Tibial nerve (tissue), 3 donors: ENCODE results near the gene CENPF.

ENCODE experiments used
- POLR2A ChIP-seq, 2 donors: fragments of 450-650 bp; IDR thresholded peaks; one replicate each; pipeline ENCODE4 v1.6.1; 2017; ENCODE audit warnings: antibody characterized with exemption in 2 of 2, mild to moderate bottlenecking in 2 of 2, moderate library complexity in 2 of 2
- TF ChIP-seq, protein P1 (sequence below), 5 experiments: fragments of 200-600 bp in 3 of 5; fragments of 450-650 bp in 2 of 5; sonication (generic) in 3 of 5; IDR thresholded peaks; one replicate each; pipeline ENCODE4 v1.5.1; 2016 to 2019; ENCODE audit warnings: antibody characterized with exemption in 5 of 5, mild to moderate bottlenecking in 3 of 5, moderate library complexity in 2 of 5

DNA sequence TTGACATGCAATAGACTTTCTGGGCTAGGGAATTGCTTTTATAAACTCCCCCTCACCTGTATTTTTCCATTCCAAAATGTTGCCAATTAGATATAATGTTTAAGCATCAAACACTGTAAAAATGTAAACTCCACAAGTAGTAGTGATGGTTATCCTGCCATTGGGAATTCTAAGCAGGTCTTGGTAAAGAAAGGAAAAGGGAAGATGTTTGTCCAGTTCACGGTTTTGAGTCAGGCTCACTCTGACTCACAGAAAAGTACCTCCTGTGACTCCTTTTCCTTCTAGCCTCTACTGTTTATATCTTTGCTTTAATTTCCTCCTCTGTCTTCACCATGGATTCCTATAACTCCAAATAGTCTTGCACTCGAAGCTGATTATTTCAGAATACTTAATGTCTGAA lies 32.6 kb upstream of the CENPF start:
- no peak for TF ChIP-seq POLR2A (IDR thresholded peaks at IDR 0.05)
- TF ChIP-seq, protein P1, sequence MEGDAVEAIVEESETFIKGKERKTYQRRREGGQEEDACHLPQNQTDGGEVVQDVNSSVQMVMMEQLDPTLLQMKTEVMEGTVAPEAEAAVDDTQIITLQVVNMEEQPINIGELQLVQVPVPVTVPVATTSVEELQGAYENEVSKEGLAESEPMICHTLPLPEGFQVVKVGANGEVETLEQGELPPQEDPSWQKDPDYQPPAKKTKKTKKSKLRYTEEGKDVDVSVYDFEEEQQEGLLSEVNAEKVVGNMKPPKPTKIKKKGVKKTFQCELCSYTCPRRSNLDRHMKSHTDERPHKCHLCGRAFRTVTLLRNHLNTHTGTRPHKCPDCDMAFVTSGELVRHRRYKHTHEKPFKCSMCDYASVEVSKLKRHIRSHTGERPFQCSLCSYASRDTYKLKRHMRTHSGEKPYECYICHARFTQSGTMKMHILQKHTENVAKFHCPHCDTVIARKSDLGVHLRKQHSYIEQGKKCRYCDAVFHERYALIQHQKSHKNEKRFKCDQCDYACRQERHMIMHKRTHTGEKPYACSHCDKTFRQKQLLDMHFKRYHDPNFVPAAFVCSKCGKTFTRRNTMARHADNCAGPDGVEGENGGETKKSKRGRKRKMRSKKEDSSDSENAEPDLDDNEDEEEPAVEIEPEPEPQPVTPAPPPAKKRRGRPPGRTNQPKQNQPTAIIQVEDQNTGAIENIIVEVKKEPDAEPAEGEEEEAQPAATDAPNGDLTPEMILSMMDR (IDR thresholded peaks at IDR 0.05), result no peak
